Coronary artery (tissue), 2 donors: ENCODE data around the gene ARHGEF6.
A peak's percentile ranks its signal among the peaks of the same experiment; 100 is the strongest.
"Not testable (repeated sequence)": the region's sequence is repeated elsewhere in the genome, so short reads cannot be mapped to it uniquely, and the experiment has no call there.

Source experiments
- DNase-seq: peaks from one replicate; pipeline ENCODE4 v3.0.0-alpha.2; 2017; ENCODE audit warnings: low spot score
- H3K27ac ChIP-seq, 2 donors: fragments of 200-600 bp; sonication (generic); one replicate each; pipeline ENCODE4 v1.5.1; 2016 to 2019
- H3K4me3 ChIP-seq: fragments of 200-600 bp; sonication (generic); 2 replicates; pipeline ENCODE4 v1.5.1; 2016; ENCODE audit warnings: mild to moderate bottlenecking, moderate library complexity
- CTCF ChIP-seq: fragments of 200-600 bp; sonication (generic); IDR thresholded peaks from one replicate; pipeline ENCODE4 v1.5.1; 2019; ENCODE audit warnings: antibody characterized with exemption

Gene ARHGEF6

GRCh38 chrX:136780763-136781162 is at the start of gene ARHGEF6:
TSS of gene ARHGEF6 (minus strand) at chrX:136780932. CDS start at chrX:136780882, 50 bp downstream.
- no peak for DNase-seq
- Histone ChIP-seq H3K27ac (peak within 1 kb of the TSS; percentile 54 to 78), H3K4me3 (peak within 1 kb of the TSS; percentile 34)
- no peak for TF ChIP-seq CTCF

GRCh38 chrX:136829413-136829812 is 48.7 kb upstream of the ARHGEF6 start:
- Histone ChIP-seq H3K4me3 (no peak overlapping the region), H3K27ac (no peak overlapping the region)
- no peak for DNase-seq
- TF ChIP-seq CTCF: no peak

- no peak for TF ChIP-seq CTCF
- Histone ChIP-seq H3K4me3 (no peak overlapping the region), H3K27ac (no peak overlapping the region)
- DNase-seq: no peak
Measured at GRCh38 chrX:136828830-136829229, 48.1 kb upstream of the ARHGEF6 start.

- no peak overlapping the region for H3K4me3 ChIP-seq
- no peak overlapping the region for H3K27ac ChIP-seq
- no peak for DNase-seq
- TF ChIP-seq CTCF: no peak
Measured at GRCh38 chrX:136827026-136827425, 46.3 kb upstream of the ARHGEF6 start.

GRCh38 chrX:136825771-136826170 is 45.0 kb upstream of the ARHGEF6 start:
- DNase-seq: no peak
- Histone ChIP-seq H3K4me3 (no peak overlapping the region), H3K27ac (no peak overlapping the region)
- no peak for TF ChIP-seq CTCF

GRCh38 chrX:136823175-136823574 is 42.4 kb upstream of the ARHGEF6 start:
- H3K27ac ChIP-seq: no peak overlapping the region
- no peak for TF ChIP-seq CTCF
- H3K4me3 ChIP-seq: no peak overlapping the region
- no peak for DNase-seq

- H3K4me3 ChIP-seq: no peak overlapping the region
- no peak overlapping the region for H3K27ac ChIP-seq
- DNase-seq: no peak
- TF ChIP-seq CTCF: no peak
Measured at GRCh38 chrX:136822337-136823095, 41.8 kb upstream of the ARHGEF6 start.

GRCh38 chrX:136819756-136820155 is 39.0 kb upstream of the ARHGEF6 start:
- not testable (repeated sequence) for H3K4me3 ChIP-seq, H3K27ac ChIP-seq, DNase-seq
